ENCODE measurements around the gene ERMP1.

GRCh38 chr9:5749306-5749705 lies 83.6 kb downstream of the ERMP1 start:
- no peak for TF ChIP-seq POLR2AphosphoS5 (IDR thresholded peaks at IDR 0.05)
- no peak for TF ChIP-seq EP300 (conservative IDR thresholded peaks at IDR 0.05; ENCODE audit: poor library complexity, severe bottlenecking)
- no peak for TF ChIP-seq CTCF (IDR thresholded peaks at IDR 0.05; ENCODE audit: poor library complexity, severe bottlenecking)
- no peak for TF ChIP-seq EZH2 (IDR thresholded peaks at IDR 0.05; ENCODE audit: borderline replicate concordance, insufficient read depth, low read length, poor library complexity, severe bottlenecking)
- no peak for TF ChIP-seq TAF1 (IDR thresholded peaks at IDR 0.05; ENCODE audit: low read depth)
- no peak for TF ChIP-seq RAD21 (conservative IDR thresholded peaks at IDR 0.05)
- TF ChIP-seq, protein P1, sequence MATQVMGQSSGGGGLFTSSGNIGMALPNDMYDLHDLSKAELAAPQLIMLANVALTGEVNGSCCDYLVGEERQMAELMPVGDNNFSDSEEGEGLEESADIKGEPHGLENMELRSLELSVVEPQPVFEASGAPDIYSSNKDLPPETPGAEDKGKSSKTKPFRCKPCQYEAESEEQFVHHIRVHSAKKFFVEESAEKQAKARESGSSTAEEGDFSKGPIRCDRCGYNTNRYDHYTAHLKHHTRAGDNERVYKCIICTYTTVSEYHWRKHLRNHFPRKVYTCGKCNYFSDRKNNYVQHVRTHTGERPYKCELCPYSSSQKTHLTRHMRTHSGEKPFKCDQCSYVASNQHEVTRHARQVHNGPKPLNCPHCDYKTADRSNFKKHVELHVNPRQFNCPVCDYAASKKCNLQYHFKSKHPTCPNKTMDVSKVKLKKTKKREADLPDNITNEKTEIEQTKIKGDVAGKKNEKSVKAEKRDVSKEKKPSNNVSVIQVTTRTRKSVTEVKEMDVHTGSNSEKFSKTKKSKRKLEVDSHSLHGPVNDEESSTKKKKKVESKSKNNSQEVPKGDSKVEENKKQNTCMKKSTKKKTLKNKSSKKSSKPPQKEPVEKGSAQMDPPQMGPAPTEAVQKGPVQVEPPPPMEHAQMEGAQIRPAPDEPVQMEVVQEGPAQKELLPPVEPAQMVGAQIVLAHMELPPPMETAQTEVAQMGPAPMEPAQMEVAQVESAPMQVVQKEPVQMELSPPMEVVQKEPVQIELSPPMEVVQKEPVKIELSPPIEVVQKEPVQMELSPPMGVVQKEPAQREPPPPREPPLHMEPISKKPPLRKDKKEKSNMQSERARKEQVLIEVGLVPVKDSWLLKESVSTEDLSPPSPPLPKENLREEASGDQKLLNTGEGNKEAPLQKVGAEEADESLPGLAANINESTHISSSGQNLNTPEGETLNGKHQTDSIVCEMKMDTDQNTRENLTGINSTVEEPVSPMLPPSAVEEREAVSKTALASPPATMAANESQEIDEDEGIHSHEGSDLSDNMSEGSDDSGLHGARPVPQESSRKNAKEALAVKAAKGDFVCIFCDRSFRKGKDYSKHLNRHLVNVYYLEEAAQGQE (IDR thresholded peaks at IDR 0.05; ENCODE audit: borderline replicate concordance) = no peak
- no peak for TF ChIP-seq SMC3 (conservative IDR thresholded peaks at IDR 0.05; ENCODE audit: poor library complexity)
